ENCODE data around the gene RGS8.

The RGS8 gene

DNA sequence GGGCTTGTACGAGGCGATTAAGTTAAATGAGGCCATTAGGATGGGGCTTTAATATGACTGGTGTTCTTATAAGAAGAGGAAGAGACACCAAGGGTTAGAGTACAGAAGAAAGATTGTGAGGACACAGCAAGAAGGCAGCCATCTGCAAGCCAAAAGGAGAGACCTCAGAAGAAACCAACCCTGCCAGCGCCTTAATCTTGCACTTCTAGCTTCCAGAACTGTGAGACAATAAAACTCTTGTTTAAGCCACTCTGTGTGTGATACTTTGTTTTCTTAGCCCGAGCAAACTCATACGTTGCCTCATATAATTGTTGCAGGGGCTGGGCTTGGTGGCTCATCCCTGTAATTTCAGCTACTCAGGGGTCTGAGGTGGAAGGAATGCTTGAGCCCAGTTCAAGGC lies 46.6 kb downstream of the RGS8 start:
- no peak for DNase-seq (ENCODE audit: low spot score)

DNA sequence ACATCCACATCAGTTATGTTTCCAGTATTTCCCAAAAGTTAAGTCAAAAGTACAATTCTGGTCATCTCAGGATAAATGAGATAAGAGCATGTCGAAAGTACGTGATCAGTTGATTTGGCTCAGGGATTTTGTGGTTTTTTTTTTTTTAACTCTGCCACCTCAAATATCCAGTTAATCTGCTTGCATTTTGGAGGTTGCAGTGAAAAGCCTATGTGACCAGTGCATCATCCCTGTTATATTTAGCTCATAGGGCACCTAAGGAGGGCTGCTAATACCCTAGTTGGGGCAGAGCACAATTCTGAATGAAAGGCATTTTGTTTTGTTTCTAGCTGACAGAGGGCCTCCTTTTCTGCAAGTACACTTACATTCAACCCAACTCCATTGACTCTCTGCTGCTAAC lies 48.5 kb downstream of the RGS8 start:
- no peak for DNase-seq (ENCODE audit: low spot score)
